Measurements from ENCODE around the gene ANKRD6. TPM values are rescaled to one million over a fixed set of nuclear protein-coding genes. Genes with fewer than 3 reads are reported as not detected.
A peak's percentile ranks its signal among the peaks of the same experiment; 100 is the strongest.

The ANKRD6 gene
- total and polyA plus RNA-seq, 8 donors = 14.1 to 50.7 (median 37.2) TPM

- Histone ChIP-seq H3K4me3 (no peak overlapping the region), H3K27me3 (no peaks in the 10 kb centered on the region), H3K27ac (no peak overlapping the region), H3K36me3 (no peaks in the 10 kb centered on the region), H3K9me3 (no peaks in the 10 kb centered on the region), H3K4me1 (no peaks in the 10 kb centered on the region)
- ATAC-seq = no peak
- no peak for TF ChIP-seq CTCF (IDR thresholded peaks at IDR 0.05)
- intact Hi-C loops (cut with DNase I) = loop anchor here in 1 of 2 donors (10.0 kb wide), 1 partner anchor 170 kb away; the partner anchor contains the start of gene ANKRD6
- DNase-seq = no peak
Observed at GRCh38 chr6:89604653-89605052, 171.7 kb downstream of the ANKRD6 start.

DNA sequence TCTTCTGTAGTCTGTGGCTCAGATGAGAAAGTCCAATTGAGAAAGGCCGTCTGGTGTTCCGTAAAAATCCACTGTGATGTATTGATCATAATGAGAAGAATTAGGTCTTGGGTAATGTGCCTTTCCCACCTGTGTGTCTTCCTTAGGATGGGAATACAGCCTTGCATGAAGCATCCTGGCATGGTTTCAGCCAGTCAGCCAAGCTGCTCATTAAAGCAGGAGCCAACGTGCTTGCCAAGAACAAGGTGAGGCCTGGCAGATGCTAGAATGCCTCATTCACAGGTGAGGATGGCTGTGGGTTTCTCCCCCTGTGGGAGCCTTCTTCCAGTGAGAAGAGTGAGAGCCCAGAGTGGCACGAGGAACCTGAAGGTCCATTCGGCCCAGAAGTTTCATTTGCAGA lies 172.9 kb downstream of the ANKRD6 start:
- H3K27me3 ChIP-seq = no peaks in the 10 kb centered on the region
- no peak overlapping the region for H3K4me3 ChIP-seq
- TF ChIP-seq CTCF (IDR thresholded peaks at IDR 0.05) = no peak
- ATAC-seq (no peak), DNase-seq (no peak)
- intact Hi-C loops (cut with DNase I) = loop anchor here in 1 of 2 donors (10.0 kb wide), 1 partner anchor 171 kb away; the partner anchor contains the start of gene ANKRD6
- no peaks in the 10 kb centered on the region for H3K4me1 ChIP-seq
- no peak overlapping the region for H3K27ac ChIP-seq
- no peaks in the 10 kb centered on the region for H3K9me3 ChIP-seq
- H3K36me3 ChIP-seq = no peaks in the 10 kb centered on the region

DNA sequence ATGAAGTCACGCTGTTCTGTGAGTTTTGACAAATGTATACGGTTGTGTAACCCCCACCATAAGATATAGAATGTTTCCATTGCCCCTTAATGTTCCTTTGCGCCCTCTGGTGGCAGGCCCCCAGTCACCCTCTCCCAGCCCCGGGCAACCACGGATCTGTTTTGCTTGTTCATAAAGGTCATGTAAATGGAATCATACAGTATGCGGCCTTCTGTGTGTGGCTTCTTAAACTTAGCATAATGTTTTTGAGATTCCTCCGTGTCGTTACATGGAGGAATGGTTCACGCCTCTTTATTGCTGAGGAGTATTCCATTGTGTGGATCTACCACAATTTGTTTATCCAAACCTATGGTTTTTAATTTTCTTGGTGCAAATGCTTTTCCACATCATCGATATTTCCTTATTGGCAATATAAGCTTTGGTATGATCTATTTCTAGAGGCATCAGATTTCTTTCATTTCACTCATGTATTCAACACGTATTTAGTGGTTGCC lies 177.2 kb downstream of the ANKRD6 start:
- TF ChIP-seq CTCF (IDR thresholded peaks at IDR 0.05) = peak; percentile 63 to 88
- DNase-seq (peak in 3 of 4 donors; percentile 33 to 91 (median 65)), ATAC-seq (peak; percentile 90)
- Histone ChIP-seq H3K4me1 (no peaks in the 10 kb centered on the region), H3K27ac (no peak overlapping the region), H3K36me3 (no peaks in the 10 kb centered on the region), H3K9me3 (no peaks in the 10 kb centered on the region), H3K4me3 (no peak overlapping the region), H3K27me3 (no peaks in the 10 kb centered on the region)
- intact Hi-C loops (cut with DNase I) = loop anchor here in 1 of 2 donors (5.0 kb wide), 1 partner anchor 178 kb away; the partner anchor contains the start of gene ANKRD6

GRCh38 chr6:89611666-89612065 lies 178.7 kb downstream of the ANKRD6 start:
- intact Hi-C loops (cut with DNase I) = loop anchor here in 1 of 2 donors (5.0 kb wide), 1 partner anchor 179 kb away; the partner anchor contains the start of gene ANKRD6
- no peaks in the 10 kb centered on the region for H3K27me3 ChIP-seq
- no peak overlapping the region for H3K27ac ChIP-seq
- ATAC-seq (no peak), DNase-seq (no peak)
- H3K4me3 ChIP-seq = no peak overlapping the region
- TF ChIP-seq CTCF (IDR thresholded peaks at IDR 0.05) = no peak
- no peaks in the 10 kb centered on the region for H3K36me3 ChIP-seq
- no peaks in the 10 kb centered on the region for H3K4me1 ChIP-seq
- no peaks in the 10 kb centered on the region for H3K9me3 ChIP-seq

DNA sequence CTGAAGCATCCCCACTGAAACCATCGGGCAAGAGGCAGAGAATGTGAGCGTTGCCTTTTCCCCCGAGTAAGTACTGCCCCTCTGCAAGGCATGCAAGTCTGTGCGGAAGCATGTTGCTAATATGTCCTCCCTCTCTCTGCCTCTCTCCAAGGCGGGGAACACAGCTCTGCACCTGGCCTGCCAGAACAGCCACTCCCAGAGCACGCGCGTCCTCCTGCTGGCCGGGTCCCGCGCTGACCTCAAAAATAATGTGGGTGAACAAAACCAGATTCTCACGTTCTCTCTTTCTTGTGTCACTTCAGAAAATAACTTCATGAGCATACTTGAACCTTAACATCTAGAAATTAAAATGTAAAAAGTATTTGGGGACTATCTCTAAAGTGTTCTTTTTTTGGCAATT lies 179.2 kb downstream of the ANKRD6 start:
- Histone ChIP-seq H3K9me3 (no peaks in the 10 kb centered on the region), H3K27me3 (no peaks in the 10 kb centered on the region), H3K27ac (no peak overlapping the region), H3K4me3 (no peak overlapping the region), H3K4me1 (no peaks in the 10 kb centered on the region), H3K36me3 (no peaks in the 10 kb centered on the region)
- DNase-seq (no peak), ATAC-seq (no peak)
- intact Hi-C loops (cut with DNase I) = loop anchor here in 1 of 2 donors (5.0 kb wide), 1 partner anchor 180 kb away; the partner anchor contains the start of gene ANKRD6
- TF ChIP-seq CTCF (IDR thresholded peaks at IDR 0.05) = no peak
